HT1080 (cell line): Measurements from ENCODE around the gene FKBP5. TPM values are rescaled to one million over a fixed set of nuclear protein-coding genes. Genes with fewer than 3 reads are reported as not detected.
"Not testable (repeated sequence)": the region's sequence is repeated elsewhere in the genome, so short reads cannot be mapped to it uniquely, and the experiment has no call there.

Experiments used
- DNase-seq: peaks from one replicate; pipeline ENCODE4 v3.0.0-alpha.2; 2015; ENCODE audit warnings: low read depth
- total RNA-seq: library from RNA; depleted of rRNA; stranded (reverse); fragments of >200 nt; shearing (Covaris generic); gene quantifications from 2 replicates; pipeline ENCODE4 v1.2.3, GENCODE V29; 2014

FKBP5 gene
- total RNA-seq, 1 experiment from 2014 or later: 15.2 TPM

DNA sequence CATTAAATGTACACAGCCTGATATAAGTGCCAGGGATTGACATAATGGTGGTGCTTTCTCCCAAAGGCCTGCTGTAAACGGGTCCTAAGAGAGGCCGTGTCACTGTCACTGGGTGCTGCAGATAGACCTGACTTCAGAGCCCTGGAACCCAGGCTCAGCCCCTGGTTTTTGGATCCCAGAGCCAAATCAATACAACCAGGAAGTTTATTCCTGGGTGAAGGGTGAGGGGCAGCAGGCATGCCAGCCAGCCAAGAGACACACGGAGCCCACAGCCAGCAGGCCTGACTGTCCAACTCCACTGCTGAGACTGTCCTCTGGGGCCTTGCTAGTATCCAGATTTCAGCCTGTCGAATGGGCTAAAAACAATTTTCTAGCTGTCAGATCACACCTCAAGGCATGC, 35.3 kb upstream of the FKBP5 start:
- no peak for DNase-seq

DNA sequence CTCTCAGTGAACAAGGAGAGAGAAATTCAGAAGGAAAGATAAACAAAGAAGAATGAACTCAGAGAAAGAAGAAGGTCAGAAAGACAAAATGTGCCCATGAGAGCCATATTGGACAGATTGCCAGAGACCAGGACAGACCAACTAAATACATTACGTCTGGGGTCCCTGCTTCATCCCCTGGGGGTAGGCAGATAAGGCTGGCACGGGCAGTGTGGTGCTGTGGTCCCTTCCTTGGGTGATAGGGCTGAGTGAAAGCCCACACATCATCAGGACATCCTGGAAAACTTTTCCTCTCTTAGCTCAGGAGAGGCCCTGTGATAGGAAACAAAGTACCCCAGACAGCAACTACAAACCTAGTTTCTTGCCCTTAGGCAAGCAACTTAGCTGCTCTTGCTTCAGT, 34.9 kb upstream of the FKBP5 start:
- no peak for DNase-seq

DNA sequence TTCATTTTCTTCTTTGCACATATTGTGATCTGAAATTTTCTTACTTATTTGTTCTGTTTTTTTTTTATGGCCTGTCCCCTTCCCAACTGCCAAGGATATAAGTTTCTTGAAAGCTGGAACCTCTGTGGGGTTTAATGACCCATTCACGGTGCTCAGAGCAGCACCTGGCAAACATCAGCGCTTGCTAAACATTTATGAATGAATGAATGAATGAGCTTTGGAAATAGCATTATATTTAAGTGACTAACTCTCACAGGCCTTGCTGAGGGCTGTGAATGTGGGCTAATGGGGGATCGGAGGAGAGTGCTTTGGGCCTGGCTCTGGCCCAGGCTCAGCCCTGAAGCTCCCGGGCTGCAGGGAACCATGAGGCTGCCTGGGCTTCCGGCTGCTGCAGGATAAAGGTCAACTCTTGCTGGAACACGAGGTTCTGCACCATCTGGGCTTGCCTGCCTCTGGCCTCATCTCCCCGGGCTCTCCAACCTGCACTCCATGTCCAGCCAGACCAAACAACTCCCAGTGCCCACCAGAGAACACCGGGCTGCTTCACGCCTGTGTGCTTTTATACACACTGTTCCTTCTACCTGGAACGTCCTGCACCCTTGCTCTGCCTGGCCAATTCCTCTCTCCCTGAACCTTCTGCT, 33.5 kb upstream of the FKBP5 start:
- no peak for DNase-seq

DNA sequence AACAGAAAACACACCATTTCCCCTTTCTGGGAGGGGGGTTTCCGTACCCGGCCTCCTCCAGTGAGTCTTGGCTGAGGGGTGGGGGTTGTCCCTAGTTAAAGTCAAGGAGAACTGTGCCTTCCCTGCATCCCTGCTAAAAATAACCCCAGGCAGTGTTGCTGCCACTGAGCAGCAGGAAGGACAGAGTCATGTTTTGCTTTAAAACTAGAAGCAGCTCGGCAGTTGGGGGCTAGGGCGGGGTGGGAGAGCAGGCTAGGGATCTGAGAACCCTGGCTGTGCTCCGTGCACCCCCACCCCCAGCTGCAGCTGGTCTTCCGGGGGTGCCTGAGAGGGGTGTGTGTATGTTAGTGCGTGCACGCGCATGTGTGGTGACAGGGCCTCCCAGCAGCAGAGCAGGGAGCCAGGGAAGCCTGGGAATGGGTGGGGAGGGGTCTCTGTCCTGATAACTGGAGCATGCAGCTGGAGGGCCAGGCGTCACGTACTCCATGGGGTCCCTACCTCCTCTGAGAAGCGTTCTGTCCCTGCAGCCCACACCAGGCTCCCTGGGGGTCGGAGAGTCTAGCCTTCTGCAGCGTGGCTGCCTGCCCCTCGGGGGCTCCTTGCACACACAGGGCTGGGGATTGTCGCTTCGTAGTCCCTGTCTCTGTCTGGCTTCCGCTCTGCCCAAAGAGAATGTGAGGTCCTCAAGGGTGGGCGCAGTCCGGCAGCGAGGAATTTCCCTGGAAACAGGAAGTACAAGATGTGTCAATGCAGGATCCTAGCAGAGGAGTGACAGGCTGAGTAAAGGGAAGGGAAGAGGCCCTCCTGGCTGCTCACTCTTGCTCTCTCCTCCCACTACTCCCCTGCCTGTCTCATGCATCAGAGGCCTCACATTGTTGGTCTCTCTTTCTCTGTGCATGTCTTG, 31.4 kb upstream of the FKBP5 start:
- peak; percentile 24 for DNase-seq

DNA sequence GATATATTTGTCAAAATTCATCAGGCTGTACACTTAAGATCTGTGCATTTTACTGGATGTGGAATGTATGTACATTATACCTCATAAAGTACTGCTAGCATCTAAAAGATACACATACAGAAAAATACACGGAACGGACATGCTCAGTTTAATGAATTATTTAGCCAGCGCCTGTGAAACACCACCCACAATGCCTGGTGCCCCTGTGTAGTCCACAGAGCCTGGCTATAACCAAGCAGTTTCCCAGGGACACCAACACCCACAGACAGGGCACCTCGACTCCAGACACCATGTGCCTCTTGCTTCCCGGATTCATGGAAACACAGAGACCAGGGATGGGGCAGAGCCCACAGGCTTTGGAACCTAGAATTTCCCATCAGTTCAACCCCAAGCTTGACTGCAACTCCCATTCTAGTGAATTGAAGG, 30.7 kb upstream of the FKBP5 start:
- DNase-seq: no peak

DNA sequence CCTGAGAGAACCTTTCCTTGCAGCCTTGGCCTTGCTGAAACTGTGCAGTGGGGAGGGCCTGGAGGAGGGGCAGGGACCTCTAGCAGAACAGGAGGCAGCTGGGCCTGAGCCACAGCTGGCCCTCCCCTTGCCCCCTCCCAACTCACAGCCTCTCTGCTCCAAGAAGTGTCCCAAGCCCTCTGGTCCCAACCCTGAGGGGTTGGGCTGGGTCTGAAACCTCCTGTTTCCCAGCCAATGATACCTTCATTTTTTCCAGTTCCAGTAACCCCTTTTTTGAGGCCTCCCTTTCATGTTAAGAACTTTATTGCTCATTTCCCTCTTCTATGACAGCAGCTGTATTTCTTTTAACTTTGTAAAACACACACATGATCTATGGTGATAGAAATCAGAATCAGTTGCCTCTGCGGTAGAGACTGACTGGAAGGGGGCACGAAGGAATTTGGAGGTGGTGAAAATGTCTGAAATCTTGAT, 30.2 kb upstream of the FKBP5 start:
- no peak for DNase-seq

DNA sequence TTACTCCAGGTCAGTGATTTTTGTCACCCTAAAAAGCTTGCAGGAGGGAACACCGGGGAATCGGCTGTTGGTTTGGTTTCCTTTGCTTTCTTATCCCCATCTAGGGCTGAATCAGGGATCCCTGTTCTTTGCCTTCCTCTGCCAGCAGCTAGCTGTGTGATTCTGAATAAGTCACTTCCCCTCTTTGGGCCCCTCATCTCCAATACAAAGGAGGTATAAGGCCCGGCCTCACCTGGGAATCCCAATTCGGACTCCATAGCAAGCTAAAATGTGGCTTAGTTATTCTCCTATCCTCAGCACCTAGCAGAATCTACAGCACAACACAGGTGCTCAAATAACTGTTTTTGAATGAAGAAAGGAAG, 29.6 kb upstream of the FKBP5 start:
- DNase-seq: no peak

DNA sequence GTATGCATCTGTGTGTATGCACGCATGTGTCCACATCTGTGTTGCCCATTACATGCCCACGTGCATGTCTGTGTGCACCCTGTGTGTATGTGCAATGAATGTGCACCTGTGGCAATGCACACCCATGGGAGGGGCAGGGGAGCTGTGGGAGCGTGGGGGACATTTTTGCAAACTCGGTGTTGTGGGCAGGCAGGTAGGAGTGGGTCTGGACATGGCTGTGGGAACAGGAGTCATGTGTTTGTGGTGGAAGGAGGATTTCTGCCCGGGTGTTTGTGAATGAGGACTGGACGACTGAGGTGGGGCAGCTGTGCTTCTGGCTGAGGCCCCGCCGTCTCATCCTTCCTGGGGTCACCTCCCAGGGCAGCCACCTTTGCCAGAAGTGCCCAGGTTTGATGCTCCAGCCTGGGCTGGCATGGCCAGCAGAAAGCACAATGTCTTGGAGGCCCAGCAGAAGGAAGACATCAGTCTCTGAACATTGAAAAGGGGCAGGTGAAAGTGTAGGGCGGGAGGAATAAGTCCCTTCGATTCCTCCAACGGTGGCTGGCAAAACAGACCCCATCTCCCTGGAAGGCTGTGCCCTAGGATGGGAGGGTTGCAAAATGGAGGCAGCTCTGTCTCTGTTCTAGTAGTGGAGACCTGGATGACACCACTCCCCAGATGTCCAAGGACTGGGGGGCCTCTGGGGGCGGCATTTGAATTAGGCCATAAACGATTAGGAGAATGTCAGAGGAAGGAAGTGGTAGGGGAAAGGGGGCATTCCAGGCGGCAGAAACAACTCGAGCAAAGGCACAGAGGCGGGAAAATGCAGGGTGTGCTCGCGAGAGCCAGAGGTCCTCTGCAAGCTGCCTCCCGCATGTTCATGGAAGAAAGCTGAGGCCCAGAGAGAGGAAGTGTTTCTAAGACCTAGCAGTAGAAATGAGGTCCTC, 29.0 kb upstream of the FKBP5 start:
- no peak for DNase-seq

DNA sequence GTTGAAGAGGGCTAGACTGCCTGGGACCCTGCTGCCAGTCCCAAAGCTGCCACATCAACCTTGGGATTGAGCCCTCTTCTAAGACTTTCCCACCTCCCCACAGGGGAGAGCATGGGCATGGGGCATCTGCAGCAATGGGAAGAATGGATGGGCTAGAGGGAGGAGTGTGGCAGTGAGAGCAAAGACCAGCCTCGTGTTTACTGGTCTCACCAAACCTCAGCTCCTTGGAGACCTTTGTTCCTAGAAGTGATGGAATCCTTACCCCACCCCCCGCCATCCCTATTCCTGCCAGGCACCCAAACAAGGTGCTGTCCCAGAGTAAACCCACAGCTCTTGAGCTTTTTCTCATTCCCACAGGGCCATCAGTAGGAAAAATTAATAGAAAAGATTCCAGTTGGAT, 28.1 kb upstream of the FKBP5 start:
- DNase-seq: no peak

DNA sequence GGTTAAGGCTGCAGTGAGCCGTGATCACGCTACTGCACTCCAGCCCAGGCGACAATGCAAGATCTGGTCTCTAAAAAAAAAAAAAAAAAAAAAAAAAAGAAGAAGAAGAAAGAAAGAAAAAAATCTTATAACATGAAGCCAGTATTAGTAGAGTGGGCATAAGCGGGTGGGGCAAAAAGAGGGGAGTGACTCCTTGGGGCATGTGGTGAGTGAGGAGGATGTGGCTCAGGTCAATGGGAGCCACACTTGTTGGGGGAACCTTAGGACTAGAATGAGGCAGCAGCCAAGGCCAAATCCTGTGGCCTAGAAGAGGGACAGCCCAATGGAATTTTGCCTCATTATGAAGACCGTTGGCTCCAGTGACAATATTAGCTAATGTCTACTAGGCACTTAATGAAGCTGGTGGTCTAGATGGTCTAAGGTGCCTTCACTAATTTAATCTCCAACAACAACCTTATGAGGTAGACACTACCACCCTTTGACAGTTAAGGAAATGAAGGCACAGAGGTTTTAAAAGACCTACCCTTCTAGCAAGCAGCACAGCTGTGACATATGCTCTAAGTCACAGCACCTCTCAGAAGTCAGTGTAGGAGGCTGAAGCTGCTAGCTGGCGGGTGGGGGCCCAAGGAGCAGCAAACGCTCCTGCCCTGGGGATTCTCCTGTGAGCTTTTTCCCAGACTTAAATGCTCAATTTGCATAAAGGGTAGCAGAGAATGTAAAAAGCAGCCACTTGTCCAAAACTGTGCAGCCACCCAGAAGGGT, 24.5 kb upstream of the FKBP5 start:
- DNase-seq: no peak

DNA sequence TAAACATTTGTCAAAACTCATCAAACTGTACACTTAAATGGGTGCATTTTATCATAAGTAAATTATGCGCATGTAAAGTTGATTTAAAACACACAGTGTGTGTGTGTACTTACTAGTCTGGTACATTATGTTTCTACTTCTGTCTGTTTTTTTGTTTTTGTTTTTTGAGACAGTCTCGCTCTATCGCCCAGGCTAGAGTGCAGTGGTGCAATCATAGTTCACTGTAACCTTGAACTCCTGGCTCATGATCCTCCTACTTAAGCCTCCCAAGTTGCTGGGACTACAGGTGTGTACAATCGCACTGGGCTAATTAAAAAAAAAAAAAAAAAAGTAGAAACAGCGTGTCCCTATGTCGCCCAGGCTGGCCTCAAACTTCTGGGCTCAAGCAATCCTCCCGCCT, 23.0 kb upstream of the FKBP5 start:
- DNase-seq: no peak

DNA sequence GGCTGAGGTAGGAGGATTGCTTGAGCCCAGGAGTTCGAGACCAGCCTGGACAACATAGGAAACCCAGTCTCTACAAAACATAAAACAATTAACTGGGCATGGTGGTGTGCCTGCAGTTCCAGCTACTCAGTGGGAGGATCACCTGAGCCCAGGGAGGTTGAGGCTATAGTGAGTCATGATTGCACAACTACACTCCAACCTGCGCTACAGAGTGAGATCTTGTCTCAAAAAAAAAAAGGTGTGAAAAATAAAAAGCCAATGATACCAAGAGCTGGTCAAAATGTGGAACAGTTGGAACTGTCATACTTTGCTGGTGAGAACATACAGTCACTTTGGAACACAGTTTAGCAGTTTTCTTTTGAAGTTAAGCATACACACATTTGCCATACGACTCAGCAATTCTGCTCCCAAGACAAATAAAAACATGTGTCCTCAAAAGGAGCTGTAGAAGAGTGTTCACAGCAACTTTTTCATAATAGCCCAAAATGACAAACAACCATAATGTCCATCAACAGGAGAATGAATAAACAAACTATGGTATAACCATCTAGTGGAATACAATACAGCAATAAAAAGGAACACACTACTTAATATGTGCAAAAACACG, 21.6 kb upstream of the FKBP5 start:
- no peak for DNase-seq

DNA sequence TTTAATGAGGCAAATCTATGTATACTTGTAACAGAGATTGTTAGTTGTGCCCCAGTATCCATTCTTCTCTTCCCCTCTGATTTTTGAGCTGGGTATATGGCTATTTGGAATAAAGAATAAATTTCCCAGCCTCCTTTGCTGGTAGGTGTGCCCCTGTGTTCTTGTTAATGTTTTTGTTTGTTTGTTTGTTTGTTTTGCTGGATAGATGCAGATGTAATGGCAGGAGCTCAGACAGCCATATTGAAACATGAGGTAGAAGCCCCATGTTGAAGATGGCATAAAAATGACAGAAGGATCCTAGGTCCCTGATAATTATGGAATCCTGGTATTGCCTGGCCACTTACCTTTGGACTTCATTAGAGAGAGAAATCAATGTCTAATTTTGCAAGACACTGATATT, 19.9 kb upstream of the FKBP5 start:
- DNase-seq: no peak

DNA sequence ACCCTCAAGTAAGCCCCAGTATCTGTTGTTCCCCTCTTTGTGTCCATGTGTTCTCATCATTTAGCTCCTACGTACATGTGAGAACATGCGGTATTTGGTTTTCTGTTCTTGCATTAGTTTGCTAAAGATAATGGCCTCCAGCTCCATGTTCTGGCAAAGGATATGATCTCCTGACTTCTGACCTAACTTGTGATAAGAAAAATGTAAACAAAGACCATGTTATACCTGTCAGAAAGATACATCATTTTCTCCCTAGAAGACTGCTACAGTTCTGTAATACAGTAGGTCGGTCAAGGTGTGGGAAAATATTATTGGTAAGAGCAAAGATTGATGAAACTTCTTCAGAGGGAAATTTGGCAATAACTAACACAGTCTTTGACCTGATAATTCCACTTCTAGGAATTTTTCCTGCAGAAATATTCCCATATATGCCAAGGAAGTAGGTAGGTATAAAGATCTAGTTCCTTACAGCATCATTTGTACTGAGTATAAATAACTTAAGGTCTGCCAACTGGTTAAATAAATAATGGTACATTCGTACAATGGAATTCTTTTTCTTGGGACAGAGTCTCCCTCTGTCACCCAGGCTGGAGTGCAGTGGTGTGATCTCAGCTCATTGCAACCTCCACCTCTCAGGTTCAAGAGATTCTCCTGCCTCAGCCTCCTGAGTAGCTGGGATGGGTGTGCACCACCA, 19.1 kb upstream of the FKBP5 start:
- DNase-seq: no peak

DNA sequence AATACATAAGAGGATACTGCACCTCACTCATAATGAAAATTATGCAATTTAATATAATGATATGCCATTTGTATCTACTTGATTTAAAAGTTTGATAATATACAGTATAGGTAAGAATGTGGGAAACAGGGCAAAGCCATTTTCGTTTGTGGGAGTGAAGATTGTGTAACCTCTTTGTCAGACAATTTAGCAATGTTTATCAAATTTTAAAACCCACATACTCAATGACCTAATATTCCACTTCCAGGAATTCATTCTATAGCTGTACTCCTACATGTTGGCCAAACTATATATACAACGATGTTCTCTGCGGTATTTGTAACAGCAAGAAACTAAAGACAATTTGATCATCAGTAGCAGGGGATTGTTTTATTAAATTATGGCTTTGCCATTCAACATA, 17.8 kb upstream of the FKBP5 start:
- no peak for DNase-seq

DNA sequence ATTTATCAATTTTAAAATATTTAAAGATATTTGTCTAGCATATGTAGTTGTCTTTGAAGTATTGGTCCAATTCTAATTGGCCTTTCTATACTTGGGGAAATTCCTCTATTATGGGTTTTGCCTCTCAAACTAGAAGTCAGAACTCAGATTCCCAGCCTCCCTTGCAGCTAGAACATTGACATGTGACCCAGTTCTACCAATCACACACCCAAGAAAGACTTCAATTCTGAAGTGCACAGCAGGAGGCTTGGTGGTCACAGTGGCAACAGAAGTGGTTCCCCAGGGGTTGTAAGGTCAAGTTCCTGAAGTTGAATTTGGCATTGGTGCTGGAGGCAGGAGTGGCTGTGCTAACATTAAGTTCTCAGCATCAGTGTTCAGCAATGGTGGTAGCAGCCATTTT, 14.8 kb upstream of the FKBP5 start:
- DNase-seq: peak; percentile 20

DNA sequence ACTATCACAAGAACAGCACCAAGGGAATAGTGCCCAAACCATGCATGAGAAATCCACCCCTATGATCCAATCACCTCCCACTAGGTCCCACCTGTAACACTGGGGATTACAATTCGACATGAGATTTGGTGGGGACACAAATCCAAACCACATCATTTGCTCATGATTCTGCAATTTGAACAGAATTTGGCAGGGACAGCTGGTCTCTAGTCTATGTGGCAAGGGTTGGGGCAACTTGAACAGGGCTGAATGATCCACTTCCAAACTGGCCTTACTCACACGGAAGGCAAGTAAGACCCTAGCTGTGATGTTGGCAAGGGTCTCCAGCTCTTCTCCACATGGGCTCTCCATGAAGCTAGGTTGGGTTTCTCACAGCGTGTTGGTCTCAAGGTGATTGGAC, 10.1 kb upstream of the FKBP5 start:
- no peak for DNase-seq

DNA sequence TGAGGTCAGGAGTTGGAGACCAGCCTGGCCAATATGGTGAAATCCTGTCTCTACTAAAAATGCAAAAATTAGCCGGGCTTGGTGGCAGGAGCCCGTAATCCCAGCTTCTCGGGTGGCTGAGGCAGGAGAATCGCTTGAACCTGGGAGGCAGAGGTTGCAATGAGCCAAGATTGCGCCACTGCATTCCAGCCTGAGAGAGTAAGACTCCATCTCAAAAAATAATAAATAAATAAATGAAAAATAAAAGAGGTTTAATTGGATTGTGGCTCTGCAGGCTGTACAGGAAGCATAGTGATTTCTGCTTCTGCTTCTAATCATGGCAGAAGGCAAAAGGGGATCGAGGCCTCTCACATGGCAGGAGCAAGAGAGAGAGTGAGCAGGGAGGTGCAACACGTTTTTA, 9.7 kb upstream of the FKBP5 start:
- DNase-seq: not testable (repeated sequence)

DNA sequence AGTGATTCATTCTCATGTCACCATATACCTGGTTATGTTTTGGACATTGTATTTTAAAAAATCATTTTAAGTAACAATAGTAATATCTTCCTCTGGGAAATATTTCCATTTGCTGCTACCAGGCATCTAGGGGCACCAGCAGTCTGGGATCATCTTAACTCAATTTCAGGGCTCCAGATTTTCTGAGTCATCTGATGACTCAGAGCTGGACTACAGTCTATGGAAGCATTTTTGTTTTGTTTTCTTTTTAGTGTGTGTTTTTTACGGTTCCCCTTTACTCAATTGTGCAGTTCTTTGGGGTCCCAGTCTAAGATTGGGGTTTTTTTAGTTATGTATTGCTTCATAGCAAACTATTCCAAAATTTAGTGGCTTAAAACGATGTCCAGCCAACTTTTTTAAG, 5.7 kb upstream of the FKBP5 start:
- DNase-seq: peak; percentile 42
